Adrenal gland (tissue), 5 donors: ENCODE data around the gene GPR173.

Experiments
- CTCF ChIP-seq, 6 experiments: fragments of 450-650 bp in 4 of 6; fragments of 200-600 bp in 2 of 6; sonication (generic) in 1 of 6; IDR thresholded peaks; 1 replicate in 5 of 6; 2 replicates in 1 of 6; pipeline versions ENCODE4 v1.5.1 to v1.8.0; 2016 to 2021; ENCODE audit warnings: antibody characterized with exemption in 6 of 6, mild to moderate bottlenecking in 2 of 6, moderate library complexity in 1 of 6
- POLR2A ChIP-seq, 2 donors: fragments of 450-650 bp; IDR thresholded peaks; one replicate each; pipeline ENCODE4 v1.6.1; 2017; ENCODE audit warnings: antibody characterized with exemption in 2 of 2, mild to moderate bottlenecking in 2 of 2, moderate library complexity in 1 of 2
- donor health status: DM: no; HTN: no; CAD: no.

- no peak for TF ChIP-seq POLR2A (IDR thresholded peaks at IDR 0.05)
- TF ChIP-seq CTCF (IDR thresholded peaks at IDR 0.05): no peak
Observed at GRCh38 chrX:53004811-53005210, 43.8 kb upstream of the GPR173 start.
